Esophagus muscularis mucosa (tissue), 3 donors: ENCODE data around the gene EIF3L.

Source experiments
- POLR2A ChIP-seq: fragments of 450-650 bp; IDR thresholded peaks from one replicate; pipeline ENCODE4 v1.6.1; 2017; ENCODE audit warnings: antibody characterized with exemption, moderate library complexity, mild to moderate bottlenecking, low read depth
- TF ChIP-seq, protein P1 (sequence below), 3 experiments: fragments of 200-600 bp in 2 of 3; fragments of 450-650 bp in 1 of 3; sonication (generic) in 2 of 3; IDR thresholded peaks; one replicate each; pipeline ENCODE4 v1.5.1; 2017 to 2019; ENCODE audit warnings: antibody characterized with exemption in 3 of 3, mild to moderate bottlenecking in 2 of 3, moderate library complexity in 1 of 3

DNA sequence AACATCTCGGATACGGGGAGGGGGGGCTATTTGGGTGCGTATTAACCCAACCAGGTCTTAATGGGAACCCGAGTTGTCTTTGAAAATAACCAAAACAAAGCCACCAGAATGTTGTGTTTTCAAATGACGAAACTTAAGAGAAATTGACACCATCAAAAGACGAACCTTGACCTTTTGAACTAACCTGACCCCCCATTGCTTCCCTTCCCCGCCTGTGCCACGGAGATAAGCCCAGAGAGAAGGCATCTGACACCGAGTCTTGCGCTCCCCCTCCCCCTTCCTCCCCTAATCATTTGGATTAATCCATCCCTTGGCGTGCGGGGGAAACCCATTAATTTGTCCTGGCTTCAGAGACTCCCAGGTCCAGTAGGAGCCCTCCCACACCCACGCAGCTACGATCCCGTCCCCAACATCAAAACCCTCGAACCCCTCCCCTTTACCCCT is 46.0 kb upstream of the EIF3L start:
- TF ChIP-seq, protein P1, sequence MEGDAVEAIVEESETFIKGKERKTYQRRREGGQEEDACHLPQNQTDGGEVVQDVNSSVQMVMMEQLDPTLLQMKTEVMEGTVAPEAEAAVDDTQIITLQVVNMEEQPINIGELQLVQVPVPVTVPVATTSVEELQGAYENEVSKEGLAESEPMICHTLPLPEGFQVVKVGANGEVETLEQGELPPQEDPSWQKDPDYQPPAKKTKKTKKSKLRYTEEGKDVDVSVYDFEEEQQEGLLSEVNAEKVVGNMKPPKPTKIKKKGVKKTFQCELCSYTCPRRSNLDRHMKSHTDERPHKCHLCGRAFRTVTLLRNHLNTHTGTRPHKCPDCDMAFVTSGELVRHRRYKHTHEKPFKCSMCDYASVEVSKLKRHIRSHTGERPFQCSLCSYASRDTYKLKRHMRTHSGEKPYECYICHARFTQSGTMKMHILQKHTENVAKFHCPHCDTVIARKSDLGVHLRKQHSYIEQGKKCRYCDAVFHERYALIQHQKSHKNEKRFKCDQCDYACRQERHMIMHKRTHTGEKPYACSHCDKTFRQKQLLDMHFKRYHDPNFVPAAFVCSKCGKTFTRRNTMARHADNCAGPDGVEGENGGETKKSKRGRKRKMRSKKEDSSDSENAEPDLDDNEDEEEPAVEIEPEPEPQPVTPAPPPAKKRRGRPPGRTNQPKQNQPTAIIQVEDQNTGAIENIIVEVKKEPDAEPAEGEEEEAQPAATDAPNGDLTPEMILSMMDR (IDR thresholded peaks at IDR 0.05): no peak
- no peak for TF ChIP-seq POLR2A
